Measurements from ENCODE around the gene TFG.

GRCh38 chr3:100708644-100708988, 678 bp upstream of the TFG start:
- TF ChIP-seq CTCF (IDR thresholded peaks at IDR 0.05) (no peak), POLR2A (IDR thresholded peaks at IDR 0.05) (no peak)

Data from body of pancreas (tissue), 4 donors.